NCI-H1436 (cell line): Measurements from ENCODE around the gene CNIH2.
A peak's percentile ranks its signal among the peaks of the same experiment; 100 is the strongest.
"Not testable (repeated sequence)": the region's sequence is repeated elsewhere in the genome, so short reads cannot be mapped to it uniquely, and the experiment has no call there.

Source experiments
- DNase-seq: peaks from one replicate; lab custom pipeline; 2025; lab: John Stamatoyannopoulos, UW

The CNIH2 gene

GRCh38 chr11:66277064-66277463, 911 bp upstream of the CNIH2 start:
- not testable (repeated sequence) for DNase-seq

GRCh38 chr11:66278363-66279091, 552 bp downstream of the CNIH2 start:
- DNase-seq = no peak

DNA sequence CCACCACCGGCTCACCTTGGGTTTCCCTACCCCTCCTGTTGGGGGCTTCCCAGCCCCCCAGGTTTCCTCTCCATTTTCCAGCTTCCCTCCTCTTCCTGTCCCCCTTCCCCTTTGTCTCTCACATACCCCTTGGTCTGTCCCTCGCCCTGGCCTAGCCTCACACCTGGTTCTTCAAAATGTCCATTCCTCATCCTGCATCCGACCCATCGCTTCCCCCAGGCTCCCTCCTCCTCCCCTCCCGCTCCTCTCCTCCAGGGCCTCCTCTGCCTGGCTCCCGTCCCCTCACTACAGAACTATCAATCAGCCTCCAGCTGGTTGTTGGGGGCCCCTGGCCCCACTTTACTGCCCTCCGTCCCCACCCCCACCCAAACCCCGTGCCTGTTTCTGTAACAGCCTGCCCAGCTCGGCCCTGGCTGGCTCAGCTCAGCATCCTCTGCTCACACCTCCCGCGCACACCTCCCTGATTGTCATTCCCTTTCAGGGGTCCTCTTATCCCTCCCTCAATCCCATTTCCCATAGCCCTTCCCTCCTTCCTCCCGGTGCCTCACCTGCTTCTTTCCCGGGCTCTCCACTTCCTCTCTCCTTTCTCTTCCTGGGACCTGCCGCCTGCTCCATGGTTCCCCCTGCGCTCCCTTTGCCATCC, 1.2 kb downstream of the CNIH2 start:
- DNase-seq = no peak

DNA sequence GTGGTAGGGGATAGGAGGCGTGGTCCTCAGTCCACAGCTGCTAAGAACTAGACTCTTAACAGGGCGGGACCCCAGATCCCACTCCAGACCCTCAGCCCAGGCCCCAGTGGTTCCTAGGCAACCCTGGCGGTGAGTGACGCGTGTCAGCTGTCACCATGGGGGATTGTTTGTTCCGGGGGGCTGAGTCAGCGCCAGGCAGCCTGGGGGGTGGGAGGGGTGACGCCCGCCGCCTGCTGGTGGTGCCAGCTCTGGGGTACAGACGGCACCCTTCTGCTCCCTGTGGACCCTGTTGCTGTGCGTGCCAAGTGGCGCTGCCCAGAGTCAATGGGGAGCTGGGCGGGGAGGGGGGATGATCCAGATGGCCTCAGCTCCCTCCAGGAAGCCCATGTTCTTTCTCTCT, 2.5 kb downstream of the CNIH2 start:
- no peak for DNase-seq

GRCh38 chr11:66281001-66281400, 3.0 kb downstream of the CNIH2 start:
- no peak for DNase-seq

DNA sequence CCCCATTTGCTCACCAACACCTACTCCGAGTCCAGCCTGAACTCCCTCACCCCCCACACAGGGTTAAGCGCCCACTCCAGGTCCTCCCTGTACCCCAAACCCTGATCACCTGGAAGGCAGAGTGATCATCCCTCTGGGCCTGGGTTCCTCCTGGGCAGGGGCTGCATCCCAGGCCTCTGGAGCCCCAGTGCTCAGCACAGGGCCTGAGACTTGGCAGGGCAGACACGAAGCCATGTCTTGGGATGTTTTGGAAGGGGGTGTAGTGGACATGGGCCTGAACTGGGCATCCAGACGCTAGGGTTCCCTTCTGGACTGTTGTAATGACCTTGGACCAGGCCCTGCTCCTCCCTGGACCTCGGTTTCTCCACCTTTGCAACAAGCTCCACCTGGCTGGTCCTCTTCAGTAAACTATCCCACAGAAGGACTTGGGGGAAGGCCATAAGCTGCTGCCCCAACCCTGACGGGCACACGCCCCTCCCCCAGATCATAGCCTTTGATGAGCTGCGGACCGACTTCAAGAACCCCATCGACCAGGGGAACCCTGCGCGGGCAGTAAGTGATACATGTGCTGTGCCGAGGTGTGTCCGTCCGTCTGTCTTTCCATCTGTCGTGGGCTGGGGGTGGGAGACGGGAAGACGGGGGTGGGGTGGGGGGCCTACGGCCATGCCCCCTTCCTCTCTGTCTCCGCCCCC, 3.9 kb downstream of the CNIH2 start:
- no peak for DNase-seq

GRCh38 chr11:66282468-66283455, 4.8 kb downstream of the CNIH2 start:
- DNase-seq = peak; percentile 99

DNA sequence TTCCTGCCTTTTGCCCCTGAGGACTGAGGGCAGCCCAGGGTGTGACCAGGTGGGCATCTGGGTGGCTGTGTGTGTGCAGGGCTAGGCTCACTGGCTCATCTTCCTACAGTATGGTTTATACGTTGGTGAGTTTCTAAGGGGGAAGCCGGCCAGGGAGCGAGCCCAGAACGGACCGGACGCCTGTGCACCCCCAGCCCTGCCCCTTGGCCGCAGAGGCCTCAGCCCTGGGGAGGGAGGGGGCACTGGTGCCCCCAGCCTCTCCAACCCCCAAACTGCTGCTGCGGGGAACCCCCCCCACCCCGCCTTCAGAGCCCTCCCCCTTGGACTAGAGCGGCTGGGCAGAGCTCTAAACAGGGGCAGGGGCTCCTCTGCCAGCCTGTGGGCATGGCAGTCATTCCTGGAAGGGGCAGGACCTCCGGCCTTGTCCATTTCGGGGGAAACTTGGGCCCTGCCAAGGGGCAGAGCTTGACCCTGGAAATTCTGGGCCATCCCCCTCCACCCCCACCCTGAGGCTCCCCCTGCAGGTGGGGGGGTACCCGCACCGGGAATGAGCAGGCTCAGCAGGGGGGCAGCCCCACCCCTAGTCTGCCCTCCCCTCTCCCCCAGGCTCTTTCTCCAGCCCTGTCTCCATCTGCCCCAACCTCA, 5.6 kb downstream of the CNIH2 start:
- no peak for DNase-seq

GRCh38 chr11:66284526-66285078, 6.6 kb downstream of the CNIH2 start:
- DNase-seq = no peak

GRCh38 chr11:66285250-66285947, 7.4 kb downstream of the CNIH2 start:
- DNase-seq = no peak

DNA sequence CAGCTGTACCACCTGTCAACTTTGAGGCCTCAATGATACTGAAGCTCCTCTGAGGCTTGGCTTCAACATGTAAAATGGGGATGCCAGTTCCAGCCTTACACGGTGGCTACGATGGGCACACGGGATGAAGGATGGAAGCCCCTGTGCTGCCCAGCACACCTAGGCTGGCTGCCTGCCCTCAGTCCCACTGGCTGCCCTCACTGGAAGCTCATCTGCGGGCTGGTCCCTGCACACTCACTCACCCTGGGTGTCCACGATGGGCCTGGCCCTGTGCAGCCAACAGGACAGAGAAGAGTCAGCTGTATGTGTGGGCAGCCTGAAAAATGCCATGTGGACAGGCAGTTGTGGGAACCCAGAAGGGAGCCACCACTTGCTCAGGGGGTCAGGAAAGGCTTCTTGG, 8.7 kb downstream of the CNIH2 start:
- no peak for DNase-seq

- DNase-seq = no peak
Observed at GRCh38 chr11:66287211-66287888, 9.4 kb downstream of the CNIH2 start.

GRCh38 chr11:66287889-66288670, 10.1 kb downstream of the CNIH2 start:
- no peak for DNase-seq

DNA sequence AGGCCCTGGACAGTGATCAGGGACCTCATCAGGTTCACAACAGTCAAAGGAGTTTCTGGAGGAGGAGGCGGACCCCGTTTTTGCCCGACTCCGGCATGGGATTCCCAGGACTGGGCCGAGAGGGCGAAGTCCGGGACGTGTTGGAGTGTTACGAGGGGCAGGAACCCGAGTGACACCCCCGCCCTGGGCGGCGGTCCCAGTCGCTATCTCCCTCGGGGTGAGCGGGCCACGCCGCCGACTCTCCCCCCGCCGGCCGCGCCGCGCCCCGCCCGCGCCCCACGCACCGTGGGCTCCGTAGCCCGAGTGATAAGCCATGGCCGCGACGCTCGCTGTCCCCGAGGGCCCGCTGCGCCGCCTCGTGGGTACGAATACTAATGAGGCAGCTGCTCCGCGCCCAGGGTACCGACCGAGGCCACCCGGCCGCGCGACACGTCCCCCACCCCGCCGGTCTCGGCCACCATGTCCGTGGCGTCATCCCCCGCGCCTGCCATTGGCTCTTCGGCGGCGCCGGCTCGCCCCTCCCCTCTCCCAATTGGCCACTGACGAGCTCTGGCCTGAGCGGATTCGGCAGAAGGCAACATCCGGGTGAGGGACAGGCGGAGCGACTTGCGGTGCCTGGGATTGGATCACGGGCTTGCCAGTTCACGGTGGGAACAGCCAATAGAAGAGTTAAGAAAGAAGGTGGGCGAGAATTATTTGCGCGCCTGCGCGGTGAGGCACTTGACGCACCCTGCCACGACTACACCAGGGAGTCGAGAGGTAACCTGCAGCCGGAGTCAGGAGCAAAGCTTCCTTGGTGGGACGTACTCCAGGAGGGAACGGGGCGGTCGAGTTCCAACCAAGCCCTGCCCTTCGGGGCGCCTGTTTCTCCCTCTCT, 10.9 kb downstream of the CNIH2 start, which contains the start of gene YIF1A:
Gene YIF1A, minus strand, starts transcription at position 473 of the 877 bp plus-strand sequence. Its CDS starts 158 bp downstream, at position 315.
- DNase-seq = peak; percentile 98

DNA sequence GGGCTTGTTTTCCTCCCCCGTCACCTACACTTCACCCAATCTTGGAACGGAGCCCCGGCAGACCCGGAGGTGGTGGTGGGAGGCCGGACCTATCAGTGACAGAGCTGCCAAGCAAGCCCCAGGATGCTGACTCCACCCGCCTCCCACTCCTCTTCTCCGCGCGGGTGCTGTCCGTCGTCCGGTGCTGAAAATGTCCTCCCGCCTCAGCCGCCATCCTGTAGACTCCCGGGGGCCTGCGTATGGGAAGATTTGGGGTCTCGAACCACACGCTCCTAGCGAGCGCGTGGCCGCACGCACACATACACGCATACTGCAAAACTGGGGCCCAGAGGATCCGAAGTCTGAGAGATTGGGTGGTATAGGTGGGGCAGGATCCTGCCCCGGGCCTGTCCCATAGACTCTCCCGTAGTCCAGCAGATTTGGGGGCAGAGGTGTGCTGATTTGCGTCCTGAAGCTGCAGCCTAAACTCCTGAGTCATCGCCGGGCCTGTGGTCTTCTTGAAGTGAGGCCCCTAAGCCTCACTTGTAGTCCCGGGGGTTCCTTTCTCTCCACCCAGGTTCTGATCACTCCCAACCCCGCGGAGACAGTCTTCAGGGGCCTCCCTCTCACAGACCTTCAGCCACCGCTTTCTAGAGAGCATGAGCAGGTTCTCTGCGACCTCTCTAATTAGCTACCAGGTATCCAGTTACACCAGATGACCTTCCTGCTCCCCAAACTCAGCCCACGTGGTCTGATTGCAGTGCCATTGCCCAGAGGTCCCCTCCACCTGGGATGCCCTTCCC, 11.8 kb downstream of the CNIH2 start:
- DNase-seq = no peak

GRCh38 chr11:66290330-66290621, 12.3 kb downstream of the CNIH2 start:
- no peak for DNase-seq

DNA sequence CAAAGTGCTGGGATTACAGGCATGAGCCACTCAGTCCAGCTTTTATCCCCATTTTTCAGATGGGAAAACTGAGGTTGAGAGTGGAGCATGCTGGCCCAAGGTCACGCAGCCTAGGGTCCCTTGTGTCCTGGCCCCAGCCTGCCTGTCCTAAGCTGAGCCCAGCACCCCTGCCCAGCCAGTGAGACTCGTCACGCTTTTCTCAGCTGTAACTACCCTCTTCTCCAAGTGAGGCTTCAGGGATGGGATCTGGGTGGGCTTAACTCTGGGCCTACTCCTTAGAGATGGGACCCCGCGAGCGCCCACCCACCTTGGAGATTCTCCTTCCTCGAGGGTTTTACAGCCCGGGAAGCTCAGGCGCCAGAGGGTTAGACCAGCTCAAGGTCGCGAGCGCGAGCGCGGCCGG, 13.3 kb downstream of the CNIH2 start:
- no peak for DNase-seq
